Breast epithelium (tissue), 4 donors: ENCODE measurements around the gene RPIA. TPM values are rescaled to one million over a fixed set of nuclear protein-coding genes. Genes with fewer than 3 reads are reported as not detected.

Source experiments
- DNase-seq, 2 donors: peaks; one replicate each; pipeline ENCODE4 v3.0.0-alpha.2; 2019; ENCODE audit warnings: low spot score in 2 of 2
- H3K27ac ChIP-seq, 2 donors: fragments of 200-600 bp; sonication (generic) in 1 of 2; one replicate each; pipeline ENCODE4 v1.5.1; 2016 to 2019; ENCODE audit warnings: mild to moderate bottlenecking in 1 of 2
- H3K27me3 ChIP-seq, 2 donors: fragments of 200-600 bp; sonication (generic) in 1 of 2; one replicate each; pipeline versions ENCODE4 v1.5.1 to v1.6.0; 2017 to 2019; ENCODE audit warnings: control low read depth in 1 of 2, mild to moderate bottlenecking in 1 of 2
- H3K36me3 ChIP-seq: fragments of 200-600 bp; one replicate; pipeline ENCODE4 v1.5.1; 2019
- H3K4me1 ChIP-seq, 2 donors: fragments of 200-600 bp; sonication (generic); one replicate each; pipeline ENCODE4 v1.5.1; 2016 to 2019; ENCODE audit warnings: control low read depth in 1 of 2
- H3K4me3 ChIP-seq, 3 donors: fragments of 200-600 bp; sonication (generic); 1 replicate in 2 of 3; 2 replicates in 1 of 3; pipeline ENCODE4 v1.5.1; 2016 to 2019; ENCODE audit warnings: mild to moderate bottlenecking in 3 of 3, moderate library complexity in 2 of 3
- H3K9me3 ChIP-seq, 2 donors: fragments of 200-600 bp; sonication (generic) in 1 of 2; one replicate each; pipeline ENCODE4 v1.5.1; 2016 to 2019; ENCODE audit warnings: control low read depth in 1 of 2
- CTCF ChIP-seq, 3 donors: fragments of 450-650 bp; IDR thresholded peaks; one replicate each; pipeline ENCODE4 v1.5.1; 2016 to 2017; ENCODE audit warnings: antibody characterized with exemption in 3 of 3, mild to moderate bottlenecking in 3 of 3, moderate library complexity in 3 of 3
- POLR2A ChIP-seq: fragments of 450-650 bp; IDR thresholded peaks from one replicate; pipeline ENCODE4 v1.6.1; 2016; ENCODE audit warnings: antibody characterized with exemption, mild to moderate bottlenecking, moderate library complexity
- POLR2AphosphoS5 ChIP-seq, 3 donors: sonication (generic); formaldehyde crosslinking; IDR thresholded peaks; one replicate each; pipeline ENCODE4 v1.6.1; 2017; ENCODE audit warnings: antibody characterized with exemption in 3 of 3
- intact Hi-C: fragments of 100-400 bp; cut with DNase I; formaldehyde crosslinking; loops from one replicate; pipeline ENCODE4 v1.15.1; 2023; ENCODE audit warnings: low total_unique reads
- total RNA-seq, 3 donors: library from RNA; depleted of rRNA; stranded (reverse); fragments of >200 nt; gene quantifications; one replicate each; pipeline ENCODE4 v1.1.0, GENCODE V29; 2016

Gene RPIA
- total RNA-seq, 3 donors from 2014 or later: 9.9 to 15.4 (median 10.4) TPM

- no peak overlapping the region for H3K27ac ChIP-seq
- H3K4me3 ChIP-seq: no peak overlapping the region
- H3K36me3 ChIP-seq: no peaks in the 10 kb centered on the region
- no peak for TF ChIP-seq POLR2AphosphoS5 (IDR thresholded peaks at IDR 0.05)
- no peaks in the 10 kb centered on the region for H3K9me3 ChIP-seq
- no peak for DNase-seq
- H3K4me1 ChIP-seq: no peaks in the 10 kb centered on the region
- intact Hi-C loops: no loop called here
- H3K27me3 ChIP-seq: no peaks in the 10 kb centered on the region
Observed at GRCh38 chr2:88673363-88673762, 18.1 kb upstream of the RPIA start.

GRCh38 chr2:88680266-88680902 lies 11.1 kb upstream of the RPIA start:
- no peak overlapping the region for H3K4me3 ChIP-seq
- H3K27ac ChIP-seq: no peak overlapping the region
- H3K9me3 ChIP-seq: no peaks in the 10 kb centered on the region
- no peaks in the 10 kb centered on the region for H3K4me1 ChIP-seq
- intact Hi-C loops: no loop called here
- no peaks in the 10 kb centered on the region for H3K36me3 ChIP-seq
- H3K27me3 ChIP-seq: no peaks in the 10 kb centered on the region
- no peak for DNase-seq
- TF ChIP-seq POLR2A: no peak
- TF ChIP-seq POLR2AphosphoS5 (IDR thresholded peaks at IDR 0.05): no peak
- no peak for TF ChIP-seq CTCF (IDR thresholded peaks at IDR 0.05)

GRCh38 chr2:88680916-88681315 lies 10.6 kb upstream of the RPIA start:
- DNase-seq: no peak
- H3K27ac ChIP-seq: no peak overlapping the region
- H3K9me3 ChIP-seq: no peaks in the 10 kb centered on the region
- H3K4me3 ChIP-seq: no peak overlapping the region
- no peak for TF ChIP-seq POLR2AphosphoS5 (IDR thresholded peaks at IDR 0.05)
- no peak for TF ChIP-seq CTCF (IDR thresholded peaks at IDR 0.05)
- TF ChIP-seq POLR2A: no peak
- intact Hi-C loops: no loop called here
- no peaks in the 10 kb centered on the region for H3K4me1 ChIP-seq
- no peaks in the 10 kb centered on the region for H3K27me3 ChIP-seq
- H3K36me3 ChIP-seq: no peaks in the 10 kb centered on the region

GRCh38 chr2:88683160-88684021 lies 8.1 kb upstream of the RPIA start:
- H3K27ac ChIP-seq: no peak overlapping the region
- intact Hi-C loops: no loop called here
- H3K27me3 ChIP-seq: no peaks in the 10 kb centered on the region
- no peaks in the 10 kb centered on the region for H3K36me3 ChIP-seq
- no peaks in the 10 kb centered on the region for H3K9me3 ChIP-seq
- no peaks in the 10 kb centered on the region for H3K4me1 ChIP-seq
- no peak overlapping the region for H3K4me3 ChIP-seq
- DNase-seq: no peak
- no peak for TF ChIP-seq POLR2A

GRCh38 chr2:88684519-88684918 lies 7.0 kb upstream of the RPIA start:
- no peak overlapping the region for H3K4me3 ChIP-seq
- no peak for DNase-seq
- H3K27ac ChIP-seq: no peak overlapping the region
- no peaks in the 10 kb centered on the region for H3K27me3 ChIP-seq
- H3K9me3 ChIP-seq: no peaks in the 10 kb centered on the region
- H3K4me1 ChIP-seq: no peaks in the 10 kb centered on the region
- intact Hi-C loops: no loop called here
- TF ChIP-seq CTCF (IDR thresholded peaks at IDR 0.05) (no peak), POLR2AphosphoS5 (IDR thresholded peaks at IDR 0.05) (no peak), POLR2A (no peak)
- H3K36me3 ChIP-seq: no peaks in the 10 kb centered on the region

GRCh38 chr2:88686320-88686719 lies 5.2 kb upstream of the RPIA start:
- TF ChIP-seq CTCF (IDR thresholded peaks at IDR 0.05): no peak
- no peak for TF ChIP-seq POLR2A
- no peak for TF ChIP-seq POLR2AphosphoS5 (IDR thresholded peaks at IDR 0.05)
- no peak overlapping the region for H3K4me3 ChIP-seq
- no peaks in the 10 kb centered on the region for H3K4me1 ChIP-seq
- intact Hi-C loops: no loop called here
- no peaks in the 10 kb centered on the region for H3K9me3 ChIP-seq
- no peak for DNase-seq
- no peaks in the 10 kb centered on the region for H3K27me3 ChIP-seq
- H3K36me3 ChIP-seq: no peaks in the 10 kb centered on the region
- no peak overlapping the region for H3K27ac ChIP-seq
